WTC11 (cell line): ENCODE data around the gene WLS. TPM values are rescaled to one million over a fixed set of nuclear protein-coding genes. Genes with fewer than 3 reads are reported as not detected.

Experiments
- ATAC-seq: fragments of 200-7000 bp; cut with Tn5 transposase; 2 replicates; pipeline ENCODE4 v1.10.0; 2021; ENCODE audit warnings: mild to moderate bottlenecking, moderate library complexity
- CTCF ChIA-PET: fragments of 300-600 bp; sonication (Branson Sonifier 250); formaldehyde crosslinking; loops from one replicate; lab custom pipeline; 2021; ENCODE audit warnings: antibody characterized with exemption; lab: Charles Lee
- POLR2A ChIA-PET: fragments of 350-600 bp; sonication (Branson Sonifier 250); formaldehyde crosslinking; loops from one replicate; lab custom pipeline; 2021; ENCODE audit warnings: antibody characterized with exemption; lab: Charles Lee
- DNase-seq: peaks from one replicate; pipeline ENCODE4 v3.0.0; 2021; ENCODE audit warnings: low spot score
- H3K27ac Mint-ChIP-seq: 2 replicates; pipeline ENCODE4 v1.8.0; 2021; ENCODE audit warnings: mixed read lengths
- H3K27me3 Mint-ChIP-seq: 2 replicates; pipeline ENCODE4 v1.8.0; 2021; ENCODE audit warnings: low read depth, mild to moderate bottlenecking, moderate library complexity, mixed read lengths
- H3K36me3 Mint-ChIP-seq: 2 replicates; pipeline ENCODE4 v1.8.0; 2021; ENCODE audit warnings: mixed read lengths
- H3K4me1 Mint-ChIP-seq: 2 replicates; pipeline ENCODE4 v1.8.0; 2022; ENCODE audit warnings: mixed read lengths
- H3K4me3 Mint-ChIP-seq: 2 replicates; pipeline ENCODE4 v1.8.0; 2021; ENCODE audit warnings: mild to moderate bottlenecking, moderate library complexity, mixed read lengths
- H3K9me3 Mint-ChIP-seq: 2 replicates; pipeline ENCODE4 v1.8.0; 2021; ENCODE audit warnings: mixed read lengths
- ELF4 ChIP-seq: sonication (generic); formaldehyde crosslinking; IDR thresholded peaks from 2 replicates; pipeline ENCODE4 v1.8.1; 2022; ENCODE audit warnings: low read depth, mild to moderate bottlenecking, moderate library complexity, missing genetic modification reagents
- ETV6 ChIP-seq: sonication (generic); formaldehyde crosslinking; IDR thresholded peaks from 2 replicates; pipeline ENCODE4 v1.8.1; 2022; ENCODE audit warnings: mild to moderate bottlenecking, missing genetic modification reagents
- FOXJ3 ChIP-seq: sonication (generic); formaldehyde crosslinking; IDR thresholded peaks from 2 replicates; pipeline ENCODE4 v1.9.0; 2021; ENCODE audit warnings: missing genetic modification reagents, mild to moderate bottlenecking, borderline replicate concordance
- GRHL2 ChIP-seq: fragments of 250-450 bp; sonication (Bioruptor Pico); IDR thresholded peaks from 2 replicates; pipeline ENCODE4 v1.8.0; 2022; ENCODE audit warnings: mild to moderate bottlenecking, moderate library complexity; ENCODE audit not compliant: insufficient replicate concordance, severe bottlenecking
- GTF2I ChIP-seq: fragments of 250-450 bp; sonication (Bioruptor Pico); conservative IDR thresholded peaks from 2 replicates; pipeline ENCODE4 v1.4.0; 2021; ENCODE audit warnings: mild to moderate bottlenecking
- MYBL2 ChIP-seq: sonication (generic); formaldehyde crosslinking; IDR thresholded peaks from 2 replicates; pipeline ENCODE4 v1.8.1; 2023; ENCODE audit warnings: mild to moderate bottlenecking, moderate library complexity, missing genetic modification reagents
- NR1H2 ChIP-seq: sonication (generic); formaldehyde crosslinking; IDR thresholded peaks from 2 replicates; pipeline ENCODE4 v1.9.0; 2021; ENCODE audit warnings: mild to moderate bottlenecking, moderate library complexity, missing genetic modification reagents
- RORB ChIP-seq: fragments of 250-450 bp; sonication (Bioruptor Pico); IDR thresholded peaks from 2 replicates; pipeline ENCODE4 v1.9.0; 2021; ENCODE audit warnings: mild to moderate bottlenecking
- ZNF121 ChIP-seq: sonication (generic); formaldehyde crosslinking; IDR thresholded peaks from 2 replicates; pipeline ENCODE4 v1.8.0; 2023; ENCODE audit warnings: missing genetic modification reagents
- ZNF423 ChIP-seq: fragments of 250-450 bp; sonication (Bioruptor Pico); IDR thresholded peaks from 2 replicates; pipeline ENCODE4 v2.1.2; 2022; ENCODE audit warnings: mild to moderate bottlenecking, moderate library complexity
- ZNF671 ChIP-seq: fragments of 250-450 bp; sonication (Bioruptor Pico); IDR thresholded peaks from 2 replicates; pipeline ENCODE4 v1.8.0; 2021; ENCODE audit warnings: mild to moderate bottlenecking
- total RNA-seq: library from RNA; stranded (reverse); gene quantifications from 3 replicates; pipeline ENCODE4 v1.2.3, GENCODE V29; 2021
- TF ChIP-seq, protein P1 (sequence below): sonication (generic); formaldehyde crosslinking; IDR thresholded peaks from 2 replicates; pipeline ENCODE4 v1.8.0; 2023; ENCODE audit warnings: missing genetic modification reagents, mild to moderate bottlenecking, borderline replicate concordance
- TF ChIP-seq, protein P2 (sequence below): sonication (generic); formaldehyde crosslinking; IDR thresholded peaks from 2 replicates; pipeline ENCODE4 v1.8.0; 2023; ENCODE audit warnings: mild to moderate bottlenecking, missing genetic modification reagents
- TF ChIP-seq, protein P3 (sequence below): sonication (generic); formaldehyde crosslinking; IDR thresholded peaks from 2 replicates; pipeline ENCODE4 v1.8.1; 2022; ENCODE audit warnings: low read depth, missing genetic modification reagents, borderline replicate concordance
- TF ChIP-seq, protein P4 (sequence below): sonication (generic); formaldehyde crosslinking; IDR thresholded peaks from 2 replicates; pipeline ENCODE4 v1.8.1; 2022; ENCODE audit warnings: low read depth, mild to moderate bottlenecking, moderate library complexity, missing genetic modification reagents, borderline replicate concordance
- TF ChIP-seq, protein P5 (sequence below): sonication (generic); formaldehyde crosslinking; IDR thresholded peaks from 2 replicates; pipeline ENCODE4 v1.8.1; 2023; ENCODE audit warnings: mild to moderate bottlenecking, missing genetic modification reagents, borderline replicate concordance
- TF ChIP-seq, protein P6 (sequence below): sonication (generic); formaldehyde crosslinking; IDR thresholded peaks from 2 replicates; pipeline ENCODE4 v1.8.1; 2023; ENCODE audit warnings: mild to moderate bottlenecking, moderate library complexity, missing genetic modification reagents

WLS gene
- total RNA-seq, 1 experiment from 2014 or later, result 4.5 TPM

DNA sequence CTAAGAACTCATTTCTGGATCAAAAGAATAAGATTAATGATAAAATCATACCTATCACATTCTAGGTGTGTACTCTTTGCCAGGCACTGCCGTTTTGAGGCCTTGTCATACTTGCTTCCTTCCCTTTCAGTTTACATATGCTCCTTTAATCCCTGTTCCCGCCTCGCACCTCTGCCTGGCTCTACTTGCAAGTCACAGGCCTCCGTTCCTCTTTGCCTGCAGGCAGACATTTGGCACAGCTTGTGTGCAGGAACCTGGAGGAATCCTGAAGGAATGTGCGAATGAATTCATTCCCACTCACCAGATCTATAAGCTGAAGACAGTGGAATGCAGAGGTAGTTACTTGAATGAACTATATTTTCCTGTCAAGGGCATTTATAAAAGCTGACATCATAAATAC lies 13.8 kb downstream of the WLS start:
- CTCF ChIA-PET, result interaction anchor here (1.0 kb wide), 1 partner anchor 102 kb away, joined by 3 read pairs; no protein-coding TSS in a partner anchor
- peaks cover 19% of the 10 kb centered on the region for H3K4me1 Mint-ChIP-seq
- TF ChIP-seq GRHL2 (CRISPR knock-in tag), result no peak
- TF ChIP-seq, all 79 proteins: peak for 0
- no peaks in the 10 kb centered on the region for H3K36me3 Mint-ChIP-seq
- ATAC-seq (peak; percentile 58), DNase-seq (peak; percentile 35)
- H3K4me3 Mint-ChIP-seq, result no peak overlapping the region
- H3K9me3 Mint-ChIP-seq, result no peaks in the 10 kb centered on the region; the same call in 1 of the 2 replicates
- POLR2A ChIA-PET, result no interaction called here
- no peak overlapping the region for H3K27ac Mint-ChIP-seq
- peaks cover 14% of the 10 kb centered on the region for H3K27me3 Mint-ChIP-seq

DNA sequence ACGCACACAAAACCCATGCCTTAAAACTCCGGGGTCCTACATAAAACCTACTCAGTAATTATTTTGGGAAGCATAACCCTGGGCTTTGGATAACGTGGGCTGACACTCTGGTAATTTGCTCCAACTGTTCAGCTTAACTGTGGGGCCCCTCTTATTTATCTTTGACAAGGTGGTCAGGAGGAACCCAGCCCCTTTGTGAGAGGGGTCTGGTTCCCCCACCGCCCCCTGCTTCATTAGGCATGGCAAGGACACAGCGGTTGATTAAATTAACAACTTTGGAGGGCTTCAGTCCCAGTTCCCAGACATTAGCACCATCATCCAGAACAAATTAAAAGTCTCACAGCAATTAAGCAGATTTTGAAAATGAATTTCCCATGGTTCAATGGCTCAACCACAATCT lies 14.7 kb downstream of the WLS start:
- Mint-ChIP-seq H3K27ac (no peak overlapping the region), H3K4me1 (peaks cover 19% of the 10 kb centered on the region), H3K9me3 (no peaks in the 10 kb centered on the region; the same call in 1 of the 2 replicates), H3K36me3 (no peaks in the 10 kb centered on the region), H3K27me3 (peaks cover 8% of the 10 kb centered on the region), H3K4me3 (no peak overlapping the region)
- DNase-seq (no peak), ATAC-seq (no peak)
- ChIA-PET POLR2A (no interaction called here), CTCF (no interaction called here)
- no peak for TF ChIP-seq NR1H2 (CRISPR knock-in tag)
- TF ChIP-seq, protein P1, sequence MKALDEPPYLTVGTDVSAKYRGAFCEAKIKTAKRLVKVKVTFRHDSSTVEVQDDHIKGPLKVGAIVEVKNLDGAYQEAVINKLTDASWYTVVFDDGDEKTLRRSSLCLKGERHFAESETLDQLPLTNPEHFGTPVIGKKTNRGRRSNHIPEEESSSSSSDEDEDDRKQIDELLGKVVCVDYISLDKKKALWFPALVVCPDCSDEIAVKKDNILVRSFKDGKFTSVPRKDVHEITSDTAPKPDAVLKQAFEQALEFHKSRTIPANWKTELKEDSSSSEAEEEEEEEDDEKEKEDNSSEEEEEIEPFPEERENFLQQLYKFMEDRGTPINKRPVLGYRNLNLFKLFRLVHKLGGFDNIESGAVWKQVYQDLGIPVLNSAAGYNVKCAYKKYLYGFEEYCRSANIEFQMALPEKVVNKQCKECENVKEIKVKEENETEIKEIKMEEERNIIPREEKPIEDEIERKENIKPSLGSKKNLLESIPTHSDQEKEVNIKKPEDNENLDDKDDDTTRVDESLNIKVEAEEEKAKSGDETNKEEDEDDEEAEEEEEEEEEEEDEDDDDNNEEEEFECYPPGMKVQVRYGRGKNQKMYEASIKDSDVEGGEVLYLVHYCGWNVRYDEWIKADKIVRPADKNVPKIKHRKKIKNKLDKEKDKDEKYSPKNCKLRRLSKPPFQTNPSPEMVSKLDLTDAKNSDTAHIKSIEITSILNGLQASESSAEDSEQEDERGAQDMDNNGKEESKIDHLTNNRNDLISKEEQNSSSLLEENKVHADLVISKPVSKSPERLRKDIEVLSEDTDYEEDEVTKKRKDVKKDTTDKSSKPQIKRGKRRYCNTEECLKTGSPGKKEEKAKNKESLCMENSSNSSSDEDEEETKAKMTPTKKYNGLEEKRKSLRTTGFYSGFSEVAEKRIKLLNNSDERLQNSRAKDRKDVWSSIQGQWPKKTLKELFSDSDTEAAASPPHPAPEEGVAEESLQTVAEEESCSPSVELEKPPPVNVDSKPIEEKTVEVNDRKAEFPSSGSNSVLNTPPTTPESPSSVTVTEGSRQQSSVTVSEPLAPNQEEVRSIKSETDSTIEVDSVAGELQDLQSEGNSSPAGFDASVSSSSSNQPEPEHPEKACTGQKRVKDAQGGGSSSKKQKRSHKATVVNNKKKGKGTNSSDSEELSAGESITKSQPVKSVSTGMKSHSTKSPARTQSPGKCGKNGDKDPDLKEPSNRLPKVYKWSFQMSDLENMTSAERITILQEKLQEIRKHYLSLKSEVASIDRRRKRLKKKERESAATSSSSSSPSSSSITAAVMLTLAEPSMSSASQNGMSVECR (CRISPR knock-in tag), result no peak
- TF ChIP-seq, protein P2, sequence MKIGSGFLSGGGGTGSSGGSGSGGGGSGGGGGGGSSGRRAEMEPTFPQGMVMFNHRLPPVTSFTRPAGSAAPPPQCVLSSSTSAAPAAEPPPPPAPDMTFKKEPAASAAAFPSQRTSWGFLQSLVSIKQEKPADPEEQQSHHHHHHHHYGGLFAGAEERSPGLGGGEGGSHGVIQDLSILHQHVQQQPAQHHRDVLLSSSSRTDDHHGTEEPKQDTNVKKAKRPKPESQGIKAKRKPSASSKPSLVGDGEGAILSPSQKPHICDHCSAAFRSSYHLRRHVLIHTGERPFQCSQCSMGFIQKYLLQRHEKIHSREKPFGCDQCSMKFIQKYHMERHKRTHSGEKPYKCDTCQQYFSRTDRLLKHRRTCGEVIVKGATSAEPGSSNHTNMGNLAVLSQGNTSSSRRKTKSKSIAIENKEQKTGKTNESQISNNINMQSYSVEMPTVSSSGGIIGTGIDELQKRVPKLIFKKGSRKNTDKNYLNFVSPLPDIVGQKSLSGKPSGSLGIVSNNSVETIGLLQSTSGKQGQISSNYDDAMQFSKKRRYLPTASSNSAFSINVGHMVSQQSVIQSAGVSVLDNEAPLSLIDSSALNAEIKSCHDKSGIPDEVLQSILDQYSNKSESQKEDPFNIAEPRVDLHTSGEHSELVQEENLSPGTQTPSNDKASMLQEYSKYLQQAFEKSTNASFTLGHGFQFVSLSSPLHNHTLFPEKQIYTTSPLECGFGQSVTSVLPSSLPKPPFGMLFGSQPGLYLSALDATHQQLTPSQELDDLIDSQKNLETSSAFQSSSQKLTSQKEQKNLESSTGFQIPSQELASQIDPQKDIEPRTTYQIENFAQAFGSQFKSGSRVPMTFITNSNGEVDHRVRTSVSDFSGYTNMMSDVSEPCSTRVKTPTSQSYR (CRISPR knock-in tag), result no peak
- TF ChIP-seq ZNF423, result no peak
- no peak for TF ChIP-seq FOXJ3
- TF ChIP-seq, protein P3, sequence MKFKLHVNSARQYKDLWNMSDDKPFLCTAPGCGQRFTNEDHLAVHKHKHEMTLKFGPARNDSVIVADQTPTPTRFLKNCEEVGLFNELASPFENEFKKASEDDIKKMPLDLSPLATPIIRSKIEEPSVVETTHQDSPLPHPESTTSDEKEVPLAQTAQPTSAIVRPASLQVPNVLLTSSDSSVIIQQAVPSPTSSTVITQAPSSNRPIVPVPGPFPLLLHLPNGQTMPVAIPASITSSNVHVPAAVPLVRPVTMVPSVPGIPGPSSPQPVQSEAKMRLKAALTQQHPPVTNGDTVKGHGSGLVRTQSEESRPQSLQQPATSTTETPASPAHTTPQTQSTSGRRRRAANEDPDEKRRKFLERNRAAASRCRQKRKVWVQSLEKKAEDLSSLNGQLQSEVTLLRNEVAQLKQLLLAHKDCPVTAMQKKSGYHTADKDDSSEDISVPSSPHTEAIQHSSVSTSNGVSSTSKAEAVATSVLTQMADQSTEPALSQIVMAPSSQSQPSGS (CRISPR knock-in tag), result no peak
- TF ChIP-seq, protein P4, sequence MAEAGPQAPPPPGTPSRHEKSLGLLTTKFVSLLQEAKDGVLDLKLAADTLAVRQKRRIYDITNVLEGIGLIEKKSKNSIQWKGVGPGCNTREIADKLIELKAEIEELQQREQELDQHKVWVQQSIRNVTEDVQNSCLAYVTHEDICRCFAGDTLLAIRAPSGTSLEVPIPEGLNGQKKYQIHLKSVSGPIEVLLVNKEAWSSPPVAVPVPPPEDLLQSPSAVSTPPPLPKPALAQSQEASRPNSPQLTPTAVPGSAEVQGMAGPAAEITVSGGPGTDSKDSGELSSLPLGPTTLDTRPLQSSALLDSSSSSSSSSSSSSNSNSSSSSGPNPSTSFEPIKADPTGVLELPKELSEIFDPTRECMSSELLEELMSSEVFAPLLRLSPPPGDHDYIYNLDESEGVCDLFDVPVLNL (CRISPR knock-in tag), result no peak
- no peak for TF ChIP-seq ELF4 (CRISPR knock-in tag)
- TF ChIP-seq ZNF671 (CRISPR knock-in tag), result no peak
- TF ChIP-seq ETV6 (CRISPR knock-in tag), result no peak
- no peak for TF ChIP-seq RORB (CRISPR knock-in tag)

DNA sequence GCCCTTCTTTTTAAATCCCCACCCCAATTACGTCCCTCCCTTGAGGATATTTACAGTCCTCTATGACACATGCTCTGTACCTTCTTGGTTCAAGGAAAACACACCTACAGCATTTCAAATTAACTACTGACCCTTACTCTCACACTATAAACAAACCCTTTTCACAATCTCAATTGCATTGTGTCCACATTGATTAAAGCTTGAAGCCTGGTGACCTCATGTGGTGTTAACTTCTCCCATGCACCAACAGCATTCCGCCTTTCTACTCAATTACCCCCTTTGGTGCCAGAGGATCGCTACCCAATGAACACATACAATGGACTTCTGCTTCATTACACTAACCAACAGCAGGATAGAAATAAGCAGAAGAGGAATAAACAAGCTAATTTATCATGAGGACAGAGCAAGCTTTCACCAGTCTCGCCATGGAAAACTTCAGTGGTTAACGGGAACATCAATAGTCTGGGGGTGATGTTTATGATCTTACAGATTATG lies 15.2 kb downstream of the WLS start:
- peak; percentile 52 for ATAC-seq
- H3K4me1 Mint-ChIP-seq, result peaks cover 19% of the 10 kb centered on the region
- POLR2A ChIA-PET, result no interaction called here
- no peaks in the 10 kb centered on the region; the same call in 1 of the 2 replicates for H3K9me3 Mint-ChIP-seq
- no peak overlapping the region for H3K4me3 Mint-ChIP-seq
- no peak for DNase-seq
- H3K27me3 Mint-ChIP-seq, result peaks cover 4% of the 10 kb centered on the region
- CTCF ChIA-PET, result no interaction called here
- no peak overlapping the region for H3K27ac Mint-ChIP-seq
- H3K36me3 Mint-ChIP-seq, result no peaks in the 10 kb centered on the region
- TF ChIP-seq MYBL2 (CRISPR knock-in tag), result no peak
- TF ChIP-seq, protein P5, sequence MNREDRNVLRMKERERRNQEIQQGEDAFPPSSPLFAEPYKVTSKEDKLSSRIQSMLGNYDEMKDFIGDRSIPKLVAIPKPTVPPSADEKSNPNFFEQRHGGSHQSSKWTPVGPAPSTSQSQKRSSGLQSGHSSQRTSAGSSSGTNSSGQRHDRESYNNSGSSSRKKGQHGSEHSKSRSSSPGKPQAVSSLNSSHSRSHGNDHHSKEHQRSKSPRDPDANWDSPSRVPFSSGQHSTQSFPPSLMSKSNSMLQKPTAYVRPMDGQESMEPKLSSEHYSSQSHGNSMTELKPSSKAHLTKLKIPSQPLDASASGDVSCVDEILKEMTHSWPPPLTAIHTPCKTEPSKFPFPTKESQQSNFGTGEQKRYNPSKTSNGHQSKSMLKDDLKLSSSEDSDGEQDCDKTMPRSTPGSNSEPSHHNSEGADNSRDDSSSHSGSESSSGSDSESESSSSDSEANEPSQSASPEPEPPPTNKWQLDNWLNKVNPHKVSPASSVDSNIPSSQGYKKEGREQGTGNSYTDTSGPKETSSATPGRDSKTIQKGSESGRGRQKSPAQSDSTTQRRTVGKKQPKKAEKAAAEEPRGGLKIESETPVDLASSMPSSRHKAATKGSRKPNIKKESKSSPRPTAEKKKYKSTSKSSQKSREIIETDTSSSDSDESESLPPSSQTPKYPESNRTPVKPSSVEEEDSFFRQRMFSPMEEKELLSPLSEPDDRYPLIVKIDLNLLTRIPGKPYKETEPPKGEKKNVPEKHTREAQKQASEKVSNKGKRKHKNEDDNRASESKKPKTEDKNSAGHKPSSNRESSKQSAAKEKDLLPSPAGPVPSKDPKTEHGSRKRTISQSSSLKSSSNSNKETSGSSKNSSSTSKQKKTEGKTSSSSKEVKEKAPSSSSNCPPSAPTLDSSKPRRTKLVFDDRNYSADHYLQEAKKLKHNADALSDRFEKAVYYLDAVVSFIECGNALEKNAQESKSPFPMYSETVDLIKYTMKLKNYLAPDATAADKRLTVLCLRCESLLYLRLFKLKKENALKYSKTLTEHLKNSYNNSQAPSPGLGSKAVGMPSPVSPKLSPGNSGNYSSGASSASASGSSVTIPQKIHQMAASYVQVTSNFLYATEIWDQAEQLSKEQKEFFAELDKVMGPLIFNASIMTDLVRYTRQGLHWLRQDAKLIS (CRISPR knock-in tag), result no peak
- TF ChIP-seq GTF2I, result no peak
- TF ChIP-seq ZNF121 (CRISPR knock-in tag), result no peak
- TF ChIP-seq, protein P6, sequence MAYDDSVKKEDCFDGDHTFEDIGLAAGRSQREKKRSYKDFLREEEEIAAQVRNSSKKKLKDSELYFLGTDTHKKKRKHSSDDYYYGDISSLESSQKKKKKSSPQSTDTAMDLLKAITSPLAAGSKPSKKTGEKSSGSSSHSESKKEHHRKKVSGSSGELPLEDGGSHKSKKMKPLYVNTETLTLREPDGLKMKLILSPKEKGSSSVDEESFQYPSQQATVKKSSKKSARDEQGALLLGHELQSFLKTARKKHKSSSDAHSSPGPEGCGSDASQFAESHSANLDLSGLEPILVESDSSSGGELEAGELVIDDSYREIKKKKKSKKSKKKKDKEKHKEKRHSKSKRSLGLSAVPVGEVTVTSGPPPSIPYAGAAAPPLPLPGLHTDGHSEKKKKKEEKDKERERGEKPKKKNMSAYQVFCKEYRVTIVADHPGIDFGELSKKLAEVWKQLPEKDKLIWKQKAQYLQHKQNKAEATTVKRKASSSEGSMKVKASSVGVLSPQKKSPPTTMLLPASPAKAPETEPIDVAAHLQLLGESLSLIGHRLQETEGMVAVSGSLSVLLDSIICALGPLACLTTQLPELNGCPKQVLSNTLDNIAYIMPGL (CRISPR knock-in tag), result no peak
